Transverse colon (tissue), 4 donors: ENCODE measurements around the gene PIEZO2.

Source experiments
- EP300 ChIP-seq: sonication (generic); formaldehyde crosslinking; IDR thresholded peaks from one replicate; pipeline ENCODE4 v1.6.1; 2017; ENCODE audit warnings: antibody characterized with exemption, low read depth
- POLR2A ChIP-seq: fragments of 450-650 bp; IDR thresholded peaks from one replicate; pipeline ENCODE4 v1.6.1; 2016; ENCODE audit warnings: antibody characterized with exemption, mild to moderate bottlenecking, moderate library complexity
- POLR2AphosphoS5 ChIP-seq, 3 donors: sonication (generic); formaldehyde crosslinking; IDR thresholded peaks; one replicate each; pipeline ENCODE4 v1.6.1; 2016; ENCODE audit warnings: antibody characterized with exemption in 3 of 3
- TF ChIP-seq, protein P1 (sequence below), 5 experiments: fragments of 200-600 bp in 3 of 5; fragments of 450-650 bp in 2 of 5; sonication (generic) in 3 of 5; IDR thresholded peaks; 1 replicate in 2 of 5; 2 replicates in 3 of 5; pipeline ENCODE4 v1.5.1; 2016 to 2017; ENCODE audit warnings: antibody characterized with exemption in 5 of 5, inconsistent platforms in 3 of 5, mild to moderate bottlenecking in 2 of 5, moderate library complexity in 1 of 5

DNA sequence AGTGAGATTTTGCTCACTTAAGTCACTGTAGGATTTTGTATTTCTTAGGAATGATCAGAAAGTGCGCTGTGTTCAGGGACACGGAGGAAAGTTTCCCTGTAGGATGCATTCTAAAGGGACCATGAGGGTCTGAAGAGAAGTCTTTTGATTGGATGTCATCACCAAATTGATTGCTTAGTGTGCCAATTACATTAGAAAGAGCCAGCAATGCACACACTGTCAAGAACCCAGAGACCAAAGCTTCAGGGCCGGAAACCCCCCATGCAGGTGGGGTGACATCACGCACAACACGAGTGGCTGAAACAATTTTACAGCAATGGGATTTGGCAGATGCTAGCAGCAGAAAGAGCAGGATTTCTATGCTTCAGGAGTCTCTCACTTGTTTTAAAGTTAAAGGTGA, 381.1 kb downstream of the PIEZO2 start:
- TF ChIP-seq POLR2AphosphoS5 (IDR thresholded peaks at IDR 0.05) (no peak), POLR2A (no peak), EP300 (no peak)
- TF ChIP-seq, protein P1, sequence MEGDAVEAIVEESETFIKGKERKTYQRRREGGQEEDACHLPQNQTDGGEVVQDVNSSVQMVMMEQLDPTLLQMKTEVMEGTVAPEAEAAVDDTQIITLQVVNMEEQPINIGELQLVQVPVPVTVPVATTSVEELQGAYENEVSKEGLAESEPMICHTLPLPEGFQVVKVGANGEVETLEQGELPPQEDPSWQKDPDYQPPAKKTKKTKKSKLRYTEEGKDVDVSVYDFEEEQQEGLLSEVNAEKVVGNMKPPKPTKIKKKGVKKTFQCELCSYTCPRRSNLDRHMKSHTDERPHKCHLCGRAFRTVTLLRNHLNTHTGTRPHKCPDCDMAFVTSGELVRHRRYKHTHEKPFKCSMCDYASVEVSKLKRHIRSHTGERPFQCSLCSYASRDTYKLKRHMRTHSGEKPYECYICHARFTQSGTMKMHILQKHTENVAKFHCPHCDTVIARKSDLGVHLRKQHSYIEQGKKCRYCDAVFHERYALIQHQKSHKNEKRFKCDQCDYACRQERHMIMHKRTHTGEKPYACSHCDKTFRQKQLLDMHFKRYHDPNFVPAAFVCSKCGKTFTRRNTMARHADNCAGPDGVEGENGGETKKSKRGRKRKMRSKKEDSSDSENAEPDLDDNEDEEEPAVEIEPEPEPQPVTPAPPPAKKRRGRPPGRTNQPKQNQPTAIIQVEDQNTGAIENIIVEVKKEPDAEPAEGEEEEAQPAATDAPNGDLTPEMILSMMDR (IDR thresholded peaks at IDR 0.05) = no peak
